DND-41 (cell line): ENCODE data around the gene S1PR4.

Experiments
- ATAC-seq: fragments of 200-7000 bp; cut with Tn5 transposase; 3 replicates; pipeline ENCODE4 v1.9.1; 2021; ENCODE audit warnings: low read depth; ENCODE audit not compliant: insufficient read depth
- DNase-seq: peaks from one replicate; pipeline ENCODE4 v3.0.0-alpha.2; 2020
- H2AFZ ChIP-seq: 2 replicates; pipeline ENCODE4 v1.6.0; 2012; ENCODE audit warnings: low read depth, low read length
- H3K27ac ChIP-seq: 2 replicates; pipeline ENCODE4 v1.5.1; 2012; ENCODE audit warnings: low read length, inconsistent platforms
- H3K27me3 ChIP-seq: fragments of 200-600 bp; sonication (generic); 2 replicates; pipeline ENCODE4 v1.6.0; 2012; ENCODE audit warnings: low read length, mild to moderate bottlenecking, inconsistent platforms; ENCODE audit not compliant: insufficient read depth, poor library complexity
- H3K36me3 ChIP-seq: 2 replicates; pipeline ENCODE4 v1.5.1; 2012; ENCODE audit warnings: low read length, inconsistent platforms; ENCODE audit not compliant: insufficient read depth
- H3K4me1 ChIP-seq: 2 replicates; pipeline ENCODE4 v1.5.1; 2012; ENCODE audit warnings: mild to moderate bottlenecking, low read length; ENCODE audit not compliant: insufficient read depth
- H3K4me2 ChIP-seq: 2 replicates; pipeline ENCODE4 v1.6.0; 2012; ENCODE audit warnings: mild to moderate bottlenecking, moderate library complexity, low read length, inconsistent platforms; ENCODE audit not compliant: insufficient read depth
- H3K4me3 ChIP-seq, 2 experiments: fragments of 200-600 bp in 1 of 2; shearing (Covaris generic) in 1 of 2; 2 replicates each; pipeline ENCODE4 v1.5.1; 2012 to 2016; ENCODE audit warnings: inconsistent platforms in 2 of 2, low read length in 2 of 2, mild to moderate bottlenecking in 2 of 2, low read depth in 1 of 2, moderate library complexity in 1 of 2
- H3K79me2 ChIP-seq: 2 replicates; pipeline ENCODE4 v1.6.0; 2012; ENCODE audit warnings: low read length, inconsistent platforms; ENCODE audit not compliant: insufficient read depth
- H3K9ac ChIP-seq: 2 replicates; pipeline ENCODE4 v1.6.0; 2012; ENCODE audit warnings: low read depth, mild to moderate bottlenecking, inconsistent platforms, low read length, moderate library complexity
- H3K9me3 ChIP-seq: 2 replicates; pipeline ENCODE4 v1.5.1; 2012; ENCODE audit warnings: low read length, moderate library complexity, mild to moderate bottlenecking, inconsistent platforms; ENCODE audit not compliant: insufficient read depth, severe bottlenecking
- H4K20me1 ChIP-seq: 2 replicates; pipeline ENCODE4 v1.6.0; 2012; ENCODE audit warnings: low read length; ENCODE audit not compliant: insufficient read depth
- CTCF ChIP-seq: IDR thresholded peaks from 2 replicates; pipeline ENCODE4 v1.5.1; 2012; ENCODE audit warnings: borderline replicate concordance, low read length, moderate library complexity, mild to moderate bottlenecking; ENCODE audit not compliant: poor library complexity, severe bottlenecking; ENCODE audit errors: extremely low read depth
- EZH2 ChIP-seq: IDR thresholded peaks from 3 replicates; pipeline ENCODE4 v1.6.1; 2012; ENCODE audit warnings: borderline replicate concordance, low read depth, mild to moderate bottlenecking, moderate library complexity, low read length, inconsistent platforms; ENCODE audit not compliant: severe bottlenecking

Gene S1PR4

GRCh38 chr19:3225677-3226093 lies 47.1 kb downstream of the S1PR4 start:
- Histone ChIP-seq H3K4me1 (peaks cover 25% of the 10 kb centered on the region), H4K20me1 (peaks cover 10% of the 10 kb centered on the region), H3K4me2 (peak overlapping the region; percentile 91), H3K9me3 (no peaks in the 10 kb centered on the region), H3K36me3 (no peaks in the 10 kb centered on the region), H2AFZ (no peak overlapping the region), H3K4me3 (0 out of 4 replicates have a peak overlapping the region, but pooled peaks of 1 of the 2 experiments have one; percentile 25), H3K27me3 (no peaks in the 10 kb centered on the region), H3K9ac (no peak overlapping the region), H3K79me2 (no peaks in the 10 kb centered on the region), H3K27ac (no peak overlapping the region)
- TF ChIP-seq EZH2 (no peak), CTCF (no peak)
- ATAC-seq = no peak
- peak; percentile 17 for DNase-seq

- no peaks in the 10 kb centered on the region for H3K36me3 ChIP-seq
- no peaks in the 10 kb centered on the region for H3K79me2 ChIP-seq
- H3K9ac ChIP-seq = no peak overlapping the region
- H2AFZ ChIP-seq = no peak overlapping the region
- no peak for ATAC-seq
- no peaks in the 10 kb centered on the region for H3K9me3 ChIP-seq
- H3K4me3 ChIP-seq = no peak overlapping the region
- no peak for DNase-seq
- H3K27ac ChIP-seq = no peak overlapping the region
- peaks cover 10% of the 10 kb centered on the region for H4K20me1 ChIP-seq
- TF ChIP-seq EZH2 = no peak
- TF ChIP-seq CTCF = no peak
- no peak overlapping the region for H3K4me2 ChIP-seq
- peaks cover 25% of the 10 kb centered on the region for H3K4me1 ChIP-seq
- no peaks in the 10 kb centered on the region for H3K27me3 ChIP-seq
Measured at GRCh38 chr19:3227054-3227626, 48.6 kb downstream of the S1PR4 start.

GRCh38 chr19:3229346-3229743 lies 50.8 kb downstream of the S1PR4 start:
- Histone ChIP-seq H3K4me1 (peaks cover 22% of the 10 kb centered on the region), H3K79me2 (no peaks in the 10 kb centered on the region)

More at GRCh38 chr19:3229346-3229743, 50.8 kb downstream of the S1PR4 start:
- DNase-seq (no peak), ATAC-seq (no peak)
- Histone ChIP-seq H4K20me1 (peaks cover 14% of the 10 kb centered on the region), H3K4me2 (no peak overlapping the region), H3K36me3 (no peaks in the 10 kb centered on the region), H2AFZ (no peak overlapping the region), H3K4me3 (no peak overlapping the region), H3K9ac (no peak overlapping the region), H3K9me3 (no peaks in the 10 kb centered on the region), H3K27ac (no peak overlapping the region), H3K27me3 (no peaks in the 10 kb centered on the region)
- TF ChIP-seq EZH2 (no peak), CTCF (no peak)
